ENCODE results near the gene ZNRF2. TPM values are rescaled to one million over a fixed set of nuclear protein-coding genes. Genes with fewer than 3 reads are reported as not detected.

Gene ZNRF2
- total RNA-seq, 1 experiment from 2014 or later: 22.1 TPM

DNA sequence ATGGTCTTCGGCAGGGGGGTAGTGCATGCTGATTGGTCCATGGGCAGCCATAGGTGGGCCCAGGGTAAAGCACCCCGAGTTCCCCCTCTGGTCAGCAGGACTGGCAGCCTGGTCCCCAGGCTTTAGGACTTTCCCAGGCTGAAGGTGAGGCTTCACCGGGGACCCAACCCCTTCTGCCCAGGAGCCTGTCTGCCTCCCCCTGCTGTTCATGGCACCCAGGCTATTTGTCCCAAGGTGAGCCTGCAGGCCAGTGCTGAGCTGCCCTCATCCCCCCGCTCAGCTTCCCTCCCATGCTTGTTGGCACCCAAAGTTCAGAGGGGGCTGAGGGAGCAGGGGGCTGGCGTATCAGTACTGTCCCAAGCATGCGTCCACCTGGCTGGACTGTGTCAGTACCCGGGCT is 38.5 kb upstream of the ZNRF2 start:
- Histone ChIP-seq H3K27me3 (ENCODE audit: control insufficient read depth, insufficient read depth, low read length) (peaks cover 29% of the 10 kb centered on the region), H3K27ac (ENCODE audit: low read length) (no peak overlapping the region), H3K4me1 (ENCODE audit: control insufficient read depth, insufficient read depth, low read length) (no peaks in the 10 kb centered on the region), H3K4me3 (ENCODE audit: low read depth in 2 of 2, low read length in 2 of 2) (no peak overlapping the region), H3K36me3 (ENCODE audit: control insufficient read depth, insufficient read depth, low read length) (no peaks in the 10 kb centered on the region), H3K9me3 (ENCODE audit: control insufficient read depth, insufficient read depth, low read depth, low read length) (no peaks in the 10 kb centered on the region)
- no TSS peak for BruUV-seq (replicated peaks)
- CTCF ChIA-PET: interaction anchor here (0.7 kb wide), 1 partner anchor 558 kb away, joined by 5 read pairs; no protein-coding TSS in a partner anchor
- peak; percentile 35; the same call in 1 of the 2 replicates for ATAC-seq
- TF ChIP-seq, protein P1, sequence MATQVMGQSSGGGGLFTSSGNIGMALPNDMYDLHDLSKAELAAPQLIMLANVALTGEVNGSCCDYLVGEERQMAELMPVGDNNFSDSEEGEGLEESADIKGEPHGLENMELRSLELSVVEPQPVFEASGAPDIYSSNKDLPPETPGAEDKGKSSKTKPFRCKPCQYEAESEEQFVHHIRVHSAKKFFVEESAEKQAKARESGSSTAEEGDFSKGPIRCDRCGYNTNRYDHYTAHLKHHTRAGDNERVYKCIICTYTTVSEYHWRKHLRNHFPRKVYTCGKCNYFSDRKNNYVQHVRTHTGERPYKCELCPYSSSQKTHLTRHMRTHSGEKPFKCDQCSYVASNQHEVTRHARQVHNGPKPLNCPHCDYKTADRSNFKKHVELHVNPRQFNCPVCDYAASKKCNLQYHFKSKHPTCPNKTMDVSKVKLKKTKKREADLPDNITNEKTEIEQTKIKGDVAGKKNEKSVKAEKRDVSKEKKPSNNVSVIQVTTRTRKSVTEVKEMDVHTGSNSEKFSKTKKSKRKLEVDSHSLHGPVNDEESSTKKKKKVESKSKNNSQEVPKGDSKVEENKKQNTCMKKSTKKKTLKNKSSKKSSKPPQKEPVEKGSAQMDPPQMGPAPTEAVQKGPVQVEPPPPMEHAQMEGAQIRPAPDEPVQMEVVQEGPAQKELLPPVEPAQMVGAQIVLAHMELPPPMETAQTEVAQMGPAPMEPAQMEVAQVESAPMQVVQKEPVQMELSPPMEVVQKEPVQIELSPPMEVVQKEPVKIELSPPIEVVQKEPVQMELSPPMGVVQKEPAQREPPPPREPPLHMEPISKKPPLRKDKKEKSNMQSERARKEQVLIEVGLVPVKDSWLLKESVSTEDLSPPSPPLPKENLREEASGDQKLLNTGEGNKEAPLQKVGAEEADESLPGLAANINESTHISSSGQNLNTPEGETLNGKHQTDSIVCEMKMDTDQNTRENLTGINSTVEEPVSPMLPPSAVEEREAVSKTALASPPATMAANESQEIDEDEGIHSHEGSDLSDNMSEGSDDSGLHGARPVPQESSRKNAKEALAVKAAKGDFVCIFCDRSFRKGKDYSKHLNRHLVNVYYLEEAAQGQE (IDR thresholded peaks at IDR 0.05; ENCODE audit: insufficient read depth in 1 of 2, low read depth in 2 of 2, low read length in 1 of 2): no peak
- TF ChIP-seq POLR2AphosphoS5 (IDR thresholded peaks at IDR 0.05; ENCODE audit: low read depth, low read length) (no peak), SIN3A (IDR thresholded peaks at IDR 0.05; ENCODE audit: borderline replicate concordance, insufficient read depth, low read depth, low read length) (no peak)
- intact Hi-C loops (cut with micrococcal nuclease; ENCODE audit: unreplicated experiment): no loop called here
- no peak for DNase-seq (ENCODE audit: low read depth, low spot score)
- POLR2A ChIA-PET: no interaction called here
- in situ Hi-C loops (cut with HindIII; ENCODE audit: low pct_unique_long_range_greater_than_20kb, low sequenced_read_pairs): no loop called here

DNA sequence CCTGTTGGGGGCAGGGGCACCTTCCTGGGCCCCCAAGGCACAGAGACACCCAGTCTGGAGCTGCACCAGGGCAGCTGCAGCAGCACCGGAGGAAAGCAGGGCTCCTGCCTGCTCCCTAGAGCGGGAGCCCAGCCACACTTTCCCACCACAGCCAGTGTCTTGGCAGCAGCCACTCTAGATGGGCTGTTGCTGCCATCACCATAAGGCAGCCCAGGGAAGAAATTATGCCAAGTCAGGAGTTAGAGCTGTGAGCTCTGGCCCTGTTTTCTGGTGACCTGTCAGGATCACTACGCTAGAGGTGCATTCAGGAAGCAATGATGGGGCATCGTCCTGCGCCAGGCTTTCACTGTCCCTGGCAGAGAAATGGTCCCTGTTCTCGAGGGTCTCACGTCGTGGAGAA is 38.0 kb upstream of the ZNRF2 start:
- Histone ChIP-seq H3K36me3 (ENCODE audit: control insufficient read depth, insufficient read depth, low read length) (no peaks in the 10 kb centered on the region), H3K4me3 (ENCODE audit: low read depth in 2 of 2, low read length in 2 of 2) (no peak overlapping the region), H3K9me3 (ENCODE audit: control insufficient read depth, insufficient read depth, low read depth, low read length) (no peaks in the 10 kb centered on the region), H3K27ac (ENCODE audit: low read length) (no peak overlapping the region), H3K4me1 (ENCODE audit: control insufficient read depth, insufficient read depth, low read length) (no peaks in the 10 kb centered on the region), H3K27me3 (ENCODE audit: control insufficient read depth, insufficient read depth, low read length) (peaks cover 28% of the 10 kb centered on the region)
- intact Hi-C loops (cut with micrococcal nuclease; ENCODE audit: unreplicated experiment) (no loop called here), in situ Hi-C loops (cut with HindIII; ENCODE audit: low pct_unique_long_range_greater_than_20kb, low sequenced_read_pairs) (no loop called here)
- no TSS peak for BruUV-seq (replicated peaks)
- ATAC-seq: 0 out of 2 replicates have a peak, but pooled peaks have one; percentile 16
- TF ChIP-seq POLR2AphosphoS5 (IDR thresholded peaks at IDR 0.05; ENCODE audit: low read depth, low read length) (no peak), TCF7L2 (IDR thresholded peaks at IDR 0.05; ENCODE audit: low read depth, low read length) (no peak), SIN3A (IDR thresholded peaks at IDR 0.05; ENCODE audit: borderline replicate concordance, insufficient read depth, low read depth, low read length) (no peak)
- TF ChIP-seq, protein P1 (IDR thresholded peaks at IDR 0.05; ENCODE audit: insufficient read depth in 1 of 2, low read depth in 2 of 2, low read length in 1 of 2): no peak
- CTCF ChIA-PET: no interaction called here
- no peak for DNase-seq (ENCODE audit: low read depth, low spot score)
- POLR2A ChIA-PET: interaction anchor here (0.6 kb wide), 1 partner anchor 9 kb away, joined by 7 read pairs; no protein-coding TSS in a partner anchor

All from Panc1 (cell line).